ENCODE data around the gene KLHL22.

The KLHL22 gene

GRCh38 chr22:20464096-20464614 lies 31.4 kb downstream of the KLHL22 start:
- Histone ChIP-seq H3K36me3 (ENCODE audit: insufficient read depth) (no peaks in the 10 kb centered on the region), H3K4me2 (no peak overlapping the region), H3K9ac (no peak overlapping the region), H4K20me1 (ENCODE audit: insufficient read depth) (no peaks in the 10 kb centered on the region), H3K27me3 (ENCODE audit: insufficient read depth, low read depth) (no peaks in the 10 kb centered on the region), H3K4me3 (IDR thresholded peaks at IDR 0.05; ENCODE audit: insufficient read depth, low read depth, low read length) (no peak overlapping the region), H3K79me2 (ENCODE audit: insufficient read depth, low read depth) (no peaks in the 10 kb centered on the region), H3K27ac (no peak overlapping the region), H2AFZ (ENCODE audit: low read depth) (no peak overlapping the region), H3K4me1 (ENCODE audit: low read depth, poor library complexity, severe bottlenecking) (peaks cover 19% of the 10 kb centered on the region)
- TF ChIP-seq, protein P1, sequence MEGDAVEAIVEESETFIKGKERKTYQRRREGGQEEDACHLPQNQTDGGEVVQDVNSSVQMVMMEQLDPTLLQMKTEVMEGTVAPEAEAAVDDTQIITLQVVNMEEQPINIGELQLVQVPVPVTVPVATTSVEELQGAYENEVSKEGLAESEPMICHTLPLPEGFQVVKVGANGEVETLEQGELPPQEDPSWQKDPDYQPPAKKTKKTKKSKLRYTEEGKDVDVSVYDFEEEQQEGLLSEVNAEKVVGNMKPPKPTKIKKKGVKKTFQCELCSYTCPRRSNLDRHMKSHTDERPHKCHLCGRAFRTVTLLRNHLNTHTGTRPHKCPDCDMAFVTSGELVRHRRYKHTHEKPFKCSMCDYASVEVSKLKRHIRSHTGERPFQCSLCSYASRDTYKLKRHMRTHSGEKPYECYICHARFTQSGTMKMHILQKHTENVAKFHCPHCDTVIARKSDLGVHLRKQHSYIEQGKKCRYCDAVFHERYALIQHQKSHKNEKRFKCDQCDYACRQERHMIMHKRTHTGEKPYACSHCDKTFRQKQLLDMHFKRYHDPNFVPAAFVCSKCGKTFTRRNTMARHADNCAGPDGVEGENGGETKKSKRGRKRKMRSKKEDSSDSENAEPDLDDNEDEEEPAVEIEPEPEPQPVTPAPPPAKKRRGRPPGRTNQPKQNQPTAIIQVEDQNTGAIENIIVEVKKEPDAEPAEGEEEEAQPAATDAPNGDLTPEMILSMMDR (conservative IDR thresholded peaks at IDR 0.05; ENCODE audit: low read depth, low read length): no peak

DNA sequence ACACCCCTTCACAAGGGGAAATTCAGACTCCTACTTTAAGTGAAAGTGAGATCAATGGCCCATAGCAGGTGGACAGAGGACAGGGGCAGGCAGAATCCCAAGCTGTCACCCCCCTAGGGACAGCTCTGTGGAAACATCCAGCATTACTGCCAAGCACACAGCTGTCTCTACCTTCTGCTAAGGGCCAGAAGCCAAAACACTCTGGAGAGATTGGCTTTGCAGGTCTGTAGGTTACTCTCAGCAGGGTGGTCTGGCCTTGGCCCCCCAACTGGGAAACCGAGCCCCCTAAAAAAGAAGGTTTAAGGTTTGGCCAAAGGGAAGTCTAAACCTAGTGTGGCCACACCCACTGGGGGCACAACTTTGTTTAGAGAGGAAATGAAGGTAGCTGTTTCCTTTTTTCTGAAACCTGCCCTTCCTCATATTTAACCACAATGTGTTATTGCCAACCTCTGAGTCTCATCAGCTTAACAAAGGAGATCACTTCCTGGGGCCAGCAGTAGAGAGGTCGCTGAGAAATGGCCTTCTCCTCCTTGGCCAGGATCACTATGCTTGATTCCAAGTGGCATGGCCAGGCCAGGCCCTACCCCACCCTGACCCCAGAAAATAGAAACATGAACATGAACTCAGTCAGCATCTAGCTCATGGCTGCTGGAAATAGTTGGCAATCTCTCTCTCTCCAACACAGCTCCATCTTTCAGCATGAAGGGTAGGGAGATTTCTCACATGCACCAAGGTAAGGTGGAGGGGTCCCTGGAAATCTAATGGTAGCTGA lies 32.1 kb downstream of the KLHL22 start:
- no peaks in the 10 kb centered on the region for H4K20me1 ChIP-seq (ENCODE audit: insufficient read depth)
- no peak overlapping the region for H3K27ac ChIP-seq
- H2AFZ ChIP-seq (ENCODE audit: low read depth): no peak overlapping the region
- H3K9ac ChIP-seq: no peak overlapping the region
- H3K4me3 ChIP-seq (IDR thresholded peaks at IDR 0.05; ENCODE audit: insufficient read depth, low read depth, low read length): no peak overlapping the region
- no peak overlapping the region; the same call in 1 of the 2 replicates for H3K4me2 ChIP-seq
- TF ChIP-seq, protein P1 (conservative IDR thresholded peaks at IDR 0.05; ENCODE audit: low read depth, low read length): no peak
- peaks cover 14% of the 10 kb centered on the region for H3K4me1 ChIP-seq (ENCODE audit: low read depth, poor library complexity, severe bottlenecking)
- H3K27me3 ChIP-seq (ENCODE audit: insufficient read depth, low read depth): no peaks in the 10 kb centered on the region
- H3K36me3 ChIP-seq (ENCODE audit: insufficient read depth): no peaks in the 10 kb centered on the region
- H3K79me2 ChIP-seq (ENCODE audit: insufficient read depth, low read depth): no peaks in the 10 kb centered on the region

DNA sequence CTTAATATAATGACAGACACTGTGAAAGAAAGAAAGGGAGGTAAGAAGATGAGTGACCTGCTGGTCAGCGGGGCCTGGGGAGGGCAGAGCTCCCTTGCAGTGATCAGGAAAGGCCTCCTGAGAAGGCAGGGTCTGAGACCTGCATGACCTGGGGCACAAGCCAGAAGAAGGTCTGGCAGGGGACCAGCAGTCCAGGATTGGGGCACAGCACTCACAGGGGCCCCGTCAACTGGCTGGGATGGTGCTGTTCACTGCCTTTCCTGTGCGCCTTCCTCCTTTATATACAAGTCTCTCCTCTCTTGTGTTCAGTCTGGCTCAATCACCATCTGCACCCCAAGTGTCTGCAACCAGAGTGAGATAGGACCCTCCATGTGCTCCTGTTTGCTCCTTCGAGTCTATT lies 35.7 kb downstream of the KLHL22 start:
- no peak overlapping the region for H2AFZ ChIP-seq (ENCODE audit: low read depth)
- H3K4me2 ChIP-seq: no peak overlapping the region
- no peaks in the 10 kb centered on the region for H4K20me1 ChIP-seq (ENCODE audit: insufficient read depth)
- H3K27me3 ChIP-seq (ENCODE audit: insufficient read depth, low read depth): no peaks in the 10 kb centered on the region
- H3K27ac ChIP-seq: no peak overlapping the region
- peaks cover 13% of the 10 kb centered on the region for H3K4me1 ChIP-seq (ENCODE audit: low read depth, poor library complexity, severe bottlenecking)
- TF ChIP-seq, protein P1 (conservative IDR thresholded peaks at IDR 0.05; ENCODE audit: low read depth, low read length): no peak
- no peaks in the 10 kb centered on the region for H3K79me2 ChIP-seq (ENCODE audit: insufficient read depth, low read depth)
- no peak overlapping the region for H3K9ac ChIP-seq
- no peak overlapping the region for H3K4me3 ChIP-seq (IDR thresholded peaks at IDR 0.05; ENCODE audit: insufficient read depth, low read depth, low read length)
- H3K36me3 ChIP-seq (ENCODE audit: insufficient read depth): no peaks in the 10 kb centered on the region

DNA sequence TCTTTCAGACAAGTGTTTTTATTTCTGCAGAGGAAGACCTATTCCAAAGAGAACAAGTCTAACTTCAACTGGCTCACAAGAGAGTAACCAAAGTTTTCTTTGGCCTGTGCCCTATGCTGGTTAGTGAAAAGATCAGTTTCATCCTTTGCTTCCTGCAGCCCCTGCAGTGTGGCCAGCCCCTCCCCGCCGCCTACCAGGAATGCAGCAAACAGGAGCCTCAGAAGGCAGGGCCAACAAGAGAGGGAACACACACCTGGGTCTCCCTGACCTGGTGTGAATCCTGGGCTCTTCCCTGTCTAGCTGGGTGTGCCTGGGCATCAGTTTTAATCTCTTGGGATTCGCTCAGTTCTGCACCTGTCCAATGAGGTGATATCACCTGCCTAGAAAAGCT lies 36.4 kb downstream of the KLHL22 start:
- Histone ChIP-seq H3K4me1 (ENCODE audit: low read depth, poor library complexity, severe bottlenecking) (peaks cover 13% of the 10 kb centered on the region), H4K20me1 (ENCODE audit: insufficient read depth) (no peaks in the 10 kb centered on the region), H3K9ac (no peak overlapping the region), H3K27me3 (ENCODE audit: insufficient read depth, low read depth) (no peaks in the 10 kb centered on the region), H3K4me2 (no peak overlapping the region), H3K4me3 (IDR thresholded peaks at IDR 0.05; ENCODE audit: insufficient read depth, low read depth, low read length) (no peak overlapping the region), H3K79me2 (ENCODE audit: insufficient read depth, low read depth) (no peaks in the 10 kb centered on the region), H3K36me3 (ENCODE audit: insufficient read depth) (no peaks in the 10 kb centered on the region), H3K27ac (no peak overlapping the region), H2AFZ (ENCODE audit: low read depth) (no peak overlapping the region)
- TF ChIP-seq, protein P1 (conservative IDR thresholded peaks at IDR 0.05; ENCODE audit: low read depth, low read length): no peak

All from KMS-11 (cell line).